Fibroblast of peridontal ligament (primary cell): Measurements from ENCODE around the gene CCDC88B.
A peak's percentile ranks its signal among the peaks of the same experiment; 100 is the strongest.

Source experiments
- DNase-seq: peaks from one replicate; pipeline ENCODE4 v3.0.0-alpha.2; 2010; ENCODE audit errors: extremely low read depth

Gene CCDC88B

GRCh38 chr11:64339754-64340408 lies at the start of gene CCDC88B:
CCDC88B (plus strand) TSS chr11:64340204; CDS start chr11:64340267, 63 bp downstream.
- DNase-seq: no peak

GRCh38 chr11:64290352-64291261 lies 49.4 kb upstream of the CCDC88B start:
- no peak for DNase-seq

GRCh38 chr11:64291262-64291751 lies 48.7 kb upstream of the CCDC88B start, which contains the start of gene KCNK4:
KCNK4 (plus strand) TSS chr11:64291302; CDS start chr11:64293019, 1,717 bp downstream.
- DNase-seq: no peak

DNA sequence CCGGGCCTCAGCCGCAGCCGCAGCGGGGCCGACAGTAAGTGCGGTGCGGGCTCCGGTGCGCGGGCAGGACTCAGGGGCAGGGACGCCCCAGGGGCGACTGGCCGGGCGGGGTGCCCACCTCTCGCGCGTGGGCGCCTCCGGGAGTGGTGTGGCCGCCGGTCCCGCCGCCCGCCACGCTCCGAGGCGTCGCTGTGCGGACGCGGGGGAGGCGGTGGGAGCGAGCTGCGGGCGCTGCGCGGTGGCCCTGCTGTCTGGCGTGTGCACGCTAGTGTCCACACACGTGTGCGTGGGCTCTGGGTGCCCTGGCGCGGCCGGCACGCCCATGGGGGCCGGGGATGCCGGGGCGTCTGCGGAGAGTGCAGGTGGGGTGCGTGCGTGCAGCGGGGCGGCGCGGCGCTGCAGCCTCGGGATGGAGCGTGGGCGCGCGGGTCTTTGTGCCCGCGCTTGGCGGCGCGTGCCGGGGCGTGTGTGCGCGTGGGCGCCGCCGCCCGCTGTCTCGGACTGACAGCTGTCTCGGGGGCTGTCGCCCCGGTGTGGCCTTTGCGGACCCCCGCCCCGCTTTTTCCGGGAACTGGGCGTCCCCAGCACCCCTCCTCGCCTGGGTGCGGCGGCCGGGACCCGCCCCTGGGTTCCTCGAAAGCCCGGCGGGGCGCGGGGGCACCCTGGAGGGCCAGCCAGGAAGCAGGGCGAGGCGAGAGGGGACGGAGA lies 48.1 kb upstream of the CCDC88B start:
- DNase-seq: no peak

DNA sequence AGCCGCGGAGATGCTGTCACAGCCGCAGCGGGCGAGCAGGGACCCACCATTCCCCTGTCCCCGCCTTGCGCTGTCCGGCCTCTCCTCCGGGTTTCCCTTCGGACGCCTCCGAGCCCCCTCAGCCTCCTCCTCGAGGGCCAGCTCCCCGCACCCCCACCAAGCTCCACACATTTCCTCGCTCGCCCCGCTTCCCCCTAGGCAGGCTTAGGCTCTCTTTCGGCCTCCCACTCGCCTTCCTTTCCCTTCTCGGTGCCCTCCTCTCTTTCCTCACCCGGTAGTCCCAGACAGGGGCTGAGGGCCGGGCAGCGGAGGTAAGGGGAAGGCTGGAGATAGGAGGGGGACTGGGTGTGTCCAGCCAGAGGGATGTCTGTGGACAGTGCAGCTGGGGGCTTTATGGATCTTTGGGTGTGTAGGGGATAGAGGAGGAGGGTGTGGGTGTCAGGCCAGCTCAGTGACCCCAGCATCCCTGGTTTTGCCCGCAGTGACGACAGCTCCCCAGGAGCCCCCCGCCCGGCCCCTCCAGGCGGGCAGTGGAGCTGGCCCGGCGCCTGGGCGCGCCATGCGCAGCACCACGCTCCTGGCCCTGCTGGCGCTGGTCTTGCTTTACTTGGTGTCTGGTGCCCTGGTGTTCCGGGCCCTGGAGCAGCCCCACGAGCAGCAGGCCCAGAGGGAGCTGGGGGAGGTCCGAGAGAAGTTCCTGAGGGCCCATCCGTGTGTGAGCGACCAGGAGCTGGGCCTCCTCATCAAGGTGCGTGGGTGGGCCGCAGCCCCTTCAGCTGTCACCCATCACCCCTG lies 47.3 kb upstream of the CCDC88B start:
- DNase-seq: no peak

- no peak for DNase-seq
Measured at GRCh38 chr11:64294774-64295173, 45.2 kb upstream of the CCDC88B start.

- DNase-seq: no peak
Measured at GRCh38 chr11:64295760-64296159, 44.2 kb upstream of the CCDC88B start.

DNA sequence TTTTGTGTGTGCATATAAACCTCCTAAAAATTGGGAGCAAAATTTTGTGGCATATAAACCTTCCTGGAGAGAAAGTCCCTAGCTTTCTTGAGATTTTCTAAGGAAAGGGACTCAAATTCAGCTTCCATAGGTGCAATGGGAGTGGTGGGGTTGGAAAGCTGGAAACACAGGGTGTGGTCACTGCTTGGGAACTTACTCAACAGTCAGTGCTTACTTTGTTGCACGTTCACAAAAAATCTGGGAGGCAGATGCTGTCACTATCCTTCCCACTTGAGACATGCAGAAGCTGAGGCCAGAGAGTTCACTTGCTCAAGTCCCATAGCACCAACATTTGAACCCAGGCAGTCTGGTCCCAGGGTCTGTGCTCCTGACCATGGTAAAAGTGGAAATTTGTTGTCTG lies 43.8 kb upstream of the CCDC88B start:
- DNase-seq: no peak

GRCh38 chr11:64296830-64297698 lies 42.9 kb upstream of the CCDC88B start:
- no peak for DNase-seq

GRCh38 chr11:64297699-64298358 lies 42.2 kb upstream of the CCDC88B start:
- DNase-seq: no peak

DNA sequence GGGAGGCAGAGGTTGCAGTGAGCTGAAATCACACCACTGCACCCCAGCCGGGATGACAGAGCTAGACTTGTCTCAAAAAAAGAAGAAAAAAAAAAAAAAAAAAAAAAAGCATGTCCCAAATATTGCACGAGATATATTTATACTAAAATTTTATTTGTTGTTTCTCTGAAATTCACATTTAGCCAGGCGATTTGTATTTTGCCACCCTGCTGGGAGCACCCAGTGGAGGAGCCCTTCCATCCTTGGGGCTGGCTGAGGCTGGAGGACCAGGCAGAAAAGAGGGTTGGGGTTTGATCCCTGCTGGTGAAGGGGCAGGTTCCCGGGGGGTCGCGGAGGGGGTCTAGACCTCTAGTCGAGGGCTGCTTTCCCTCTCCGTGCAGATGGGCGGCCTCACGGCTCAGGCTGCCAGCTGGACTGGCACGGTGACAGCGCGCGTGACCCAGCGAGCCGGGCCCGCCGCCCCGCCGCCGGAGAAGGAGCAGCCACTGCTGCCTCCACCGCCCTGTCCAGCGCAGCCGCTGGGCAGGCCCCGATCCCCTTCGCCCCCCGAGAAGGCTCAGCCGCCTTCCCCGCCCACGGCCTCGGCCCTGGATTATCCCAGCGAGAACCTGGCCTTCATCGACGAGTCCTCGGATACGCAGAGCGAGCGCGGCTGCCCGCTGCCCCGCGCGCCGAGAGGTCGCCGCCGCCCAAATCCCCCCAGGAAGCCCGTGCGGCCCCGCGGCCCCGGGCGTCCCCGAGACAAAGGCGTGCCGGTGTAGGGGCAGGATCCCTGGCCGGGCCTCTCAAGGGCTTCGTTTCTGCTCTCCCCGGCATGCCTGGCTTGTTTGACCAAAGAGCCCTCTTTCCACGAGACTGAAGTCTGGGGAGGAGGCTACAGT lies 40.8 kb upstream of the CCDC88B start:
- no peak for DNase-seq

GRCh38 chr11:64299847-64300648 lies 40.0 kb upstream of the CCDC88B start, which contains the start of gene CATSPERZ:
CATSPERZ (plus strand) TSS chr11:64300358; CDS start chr11:64300411, 53 bp downstream.
- no peak for DNase-seq

- no peak for DNase-seq
Measured at GRCh38 chr11:64303109-64304031, 36.6 kb upstream of the CCDC88B start.

- no peak for DNase-seq
Measured at GRCh38 chr11:64304032-64304315, 36.0 kb upstream of the CCDC88B start.

GRCh38 chr11:64304316-64305072 lies 35.5 kb upstream of the CCDC88B start:
- DNase-seq: peak; percentile 87

DNA sequence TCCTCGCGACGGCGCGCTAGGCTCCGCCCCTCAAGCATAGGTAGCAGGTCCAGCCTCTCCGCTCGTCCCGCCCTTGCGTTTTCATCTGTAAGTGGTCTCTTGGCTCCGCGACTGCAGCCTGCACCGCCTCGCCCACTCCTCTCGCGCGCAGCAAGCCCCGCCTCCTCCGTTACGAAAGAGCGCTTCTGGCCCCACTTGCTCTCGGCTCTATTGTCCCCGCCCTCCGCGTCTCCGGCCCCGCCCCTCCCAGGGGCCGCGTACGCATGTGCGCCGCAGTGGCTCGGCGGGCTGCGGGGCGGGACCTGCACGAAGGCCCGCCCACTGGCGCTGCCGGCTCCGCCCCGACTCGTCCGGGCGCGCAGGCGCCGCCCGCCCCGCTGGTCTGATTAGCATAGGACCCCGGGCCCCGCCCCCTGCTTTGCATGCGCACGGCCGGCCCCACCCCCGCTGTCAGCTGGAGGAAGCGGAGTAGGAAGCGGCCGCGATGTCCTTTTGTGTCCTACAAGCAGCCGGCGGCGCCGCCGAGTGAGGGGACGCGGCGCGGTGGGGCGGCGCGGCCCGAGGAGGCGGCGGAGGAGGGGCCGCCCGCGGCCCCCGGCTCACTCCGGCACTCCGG lies 34.8 kb upstream of the CCDC88B start, which contains the start of gene ESRRA:
ESRRA (plus strand) TSS at position 450 of the 616 bp plus-strand sequence. CDS start 1,656 bp downstream, outside the sequence.
- peak; percentile 93 for DNase-seq
